CD14-positive monocyte (primary cell): ENCODE measurements around the gene RBM22. TPM values are rescaled to one million over a fixed set of nuclear protein-coding genes. Genes with fewer than 3 reads are reported as not detected.

ENCODE experiments used
- DNase-seq, 3 donors: peaks; one replicate each; pipeline ENCODE4 v3.0.0-alpha.2; 2011 to 2022
- H2AFZ ChIP-seq: 2 replicates; pipeline ENCODE4 v1.6.0; 2012; ENCODE audit warnings: mild to moderate bottlenecking, low read depth, low read length, inconsistent platforms; ENCODE audit not compliant: insufficient read depth, poor library complexity, severe bottlenecking
- H3K27ac ChIP-seq, 2 donors: 1 replicate in 1 of 2; 2 replicates in 1 of 2; pipeline ENCODE4 v1.5.1; 2012 to 2013; ENCODE audit warnings: low read length in 2 of 2, control low read depth in 1 of 2, inconsistent platforms in 1 of 2, low read depth in 1 of 2, mild to moderate bottlenecking in 1 of 2
- H3K27me3 ChIP-seq, 2 donors: one replicate each; pipeline versions ENCODE4 v1.6.0 to v1.6.1; 2011 to 2013; ENCODE audit warnings: low read length in 2 of 2; ENCODE audit not compliant: control insufficient read depth in 2 of 2, insufficient read depth in 2 of 2
- H3K36me3 ChIP-seq, 2 donors: replicated peaks in 1 of 2; 1 replicate in 1 of 2; 2 replicates in 1 of 2; pipeline versions ENCODE4 v1.5.1 to v1.6.1; 2012 to 2013; ENCODE audit warnings: low read length in 2 of 2, control low read depth in 1 of 2, inconsistent platforms in 1 of 2, mild to moderate bottlenecking in 1 of 2; ENCODE audit not compliant: insufficient read depth in 2 of 2, control insufficient read depth in 1 of 2
- H3K4me1 ChIP-seq, 2 donors: 1 replicate in 1 of 2; 2 replicates in 1 of 2; pipeline versions ENCODE4 v1.5.1 to v1.6.1; 2012 to 2013; ENCODE audit warnings: low read length in 2 of 2, control low read depth in 1 of 2, inconsistent platforms in 1 of 2, mild to moderate bottlenecking in 1 of 2, moderate library complexity in 1 of 2; ENCODE audit not compliant: insufficient read depth in 2 of 2, control insufficient read depth in 1 of 2
- H3K4me2 ChIP-seq: replicated peaks from 2 replicates; pipeline ENCODE3; 2012; ENCODE audit warnings: low read length, moderate library complexity, mild to moderate bottlenecking; ENCODE audit not compliant: poor library complexity, severe bottlenecking; ENCODE audit errors: extremely low read depth
- H3K4me3 ChIP-seq, 3 experiments: fragments of 200-600 bp in 1 of 3; sonication (generic) in 1 of 3; replicated peaks in 1 of 3; 1 replicate in 2 of 3; 2 replicates in 1 of 3; pipeline ENCODE4 v1.5.1; 2011 to 2013; ENCODE audit warnings: low read length in 3 of 3, mild to moderate bottlenecking in 3 of 3, control low read depth in 2 of 3, low read depth in 2 of 3, inconsistent platforms in 1 of 3, moderate library complexity in 1 of 3
- H3K79me2 ChIP-seq: 2 replicates; pipeline ENCODE4 v1.6.0; 2012; ENCODE audit warnings: mild to moderate bottlenecking, control low read depth, inconsistent platforms, low read length, moderate library complexity; ENCODE audit not compliant: insufficient read depth
- H3K9ac ChIP-seq: 2 replicates; pipeline ENCODE4 v1.6.0; 2017; ENCODE audit warnings: low read length, mild to moderate bottlenecking; ENCODE audit not compliant: insufficient read depth, poor library complexity, severe bottlenecking
- H3K9me3 ChIP-seq, 2 donors: replicated peaks in 1 of 2; 1 replicate in 1 of 2; 2 replicates in 1 of 2; pipeline versions ENCODE4 v1.5.1 to v1.6.1; 2012 to 2013; ENCODE audit warnings: low read length in 2 of 2, control low read depth in 1 of 2; ENCODE audit not compliant: control insufficient read depth in 1 of 2, insufficient read depth in 1 of 2
- H4K20me1 ChIP-seq: 2 replicates; pipeline ENCODE4 v1.6.0; 2012; ENCODE audit warnings: mild to moderate bottlenecking, low read length, control low read depth, moderate library complexity; ENCODE audit not compliant: insufficient read depth
- H3K27ac Mint-ChIP-seq, 7 donors: one replicate each; pipeline ENCODE4 v1.8.0; 2020; ENCODE audit warnings: mild to moderate bottlenecking in 7 of 7, mixed read lengths in 7 of 7, moderate library complexity in 6 of 7, inconsistent platforms in 2 of 7
- H3K27me3 Mint-ChIP-seq, 3 donors: one replicate each; pipeline ENCODE4 v1.8.0; 2021 to 2022; ENCODE audit warnings: low read depth in 3 of 3, mild to moderate bottlenecking in 3 of 3, mixed read lengths in 3 of 3, moderate library complexity in 3 of 3, inconsistent platforms in 1 of 3
- H3K36me3 Mint-ChIP-seq, 2 donors: one replicate each; pipeline ENCODE4 v1.8.0; 2020; ENCODE audit warnings: mixed read lengths in 2 of 2, inconsistent platforms in 1 of 2, mild to moderate bottlenecking in 1 of 2
- H3K4me1 Mint-ChIP-seq: one replicate; pipeline ENCODE4 v1.8.0; 2020; ENCODE audit warnings: mild to moderate bottlenecking, mixed read lengths
- H3K4me3 Mint-ChIP-seq, 2 donors: one replicate each; pipeline ENCODE4 v1.8.0; 2020; ENCODE audit warnings: mild to moderate bottlenecking in 2 of 2, mixed read lengths in 2 of 2, moderate library complexity in 1 of 2
- H3K9me3 Mint-ChIP-seq, 7 donors: one replicate each; pipeline ENCODE4 v1.8.0; 2020 to 2022; ENCODE audit warnings: mixed read lengths in 7 of 7, mild to moderate bottlenecking in 6 of 7, moderate library complexity in 6 of 7, inconsistent platforms in 2 of 7
- CTCF ChIP-seq: fragments of 200-600 bp; IDR thresholded peaks from one replicate; pipeline ENCODE4 v1.8.0; 2022; ENCODE audit warnings: antibody characterized with exemption, mild to moderate bottlenecking
- WGBS: methylation state at CpG from one replicate; pipeline ENCODE4 v1.1.5; 2013; ENCODE audit warnings: missing lambda C conversion rate; ENCODE audit not compliant: insufficient coverage; 5-methylcytosine and 5-hydroxymethylcytosine counted together
- intact Hi-C, 2 donors: fragments of 100-400 bp; cut with micrococcal nuclease; formaldehyde crosslinking; loops; one replicate each; pipeline versions ENCODE4 v1.15.0 to v1.15.1; 2023
- polyA plus RNA-seq, 3 donors: library from polyadenylated mRNA; depleted of rRNA in 1 of 3; unstranded in 2 of 3; stranded (reverse) in 1 of 3; fragments of 300-500 nt in 2 of 3; fragments of >200 nt in 1 of 3; fragmentation: Illumina TruSeq in 2 of 3; gene quantifications; 1 replicate in 2 of 3; 2 replicates in 1 of 3; pipeline ENCODE4 v1.2.3, GENCODE V29; 2012 to 2021

The RBM22 gene
- polyA plus RNA-seq, 3 donors: 37.9 to 68.4 (median 47.4) TPM

GRCh38 chr5:150641006-150641570 is 59.8 kb downstream of the RBM22 start:
- DNase-seq: no peak
- Histone ChIP-seq H3K79me2 (no peaks in the 10 kb centered on the region), H3K4me2 (no peak overlapping the region), H3K27ac (no peak overlapping the region), H3K27me3 (no peaks in the 10 kb centered on the region), H3K9ac (no peak overlapping the region), H2AFZ (no peak overlapping the region), H3K4me3 (no peak overlapping the region), H4K20me1 (no peaks in the 10 kb centered on the region), H3K4me1 (peaks cover 10 to 13% of the 10 kb centered on the region in 2 donors), H3K9me3 (no peaks in the 10 kb centered on the region), H3K36me3 (no peaks in the 10 kb centered on the region)
- no peak for TF ChIP-seq CTCF
- Mint-ChIP-seq H3K36me3 (no peaks in the 10 kb centered on the region), H3K27me3 (peaks cover 2 to 9% (median 5%) of the 10 kb centered on the region in 3 donors), H3K4me1 (peaks cover 26% of the 10 kb centered on the region), H3K9me3 (no peaks in the 10 kb centered on the region), H3K4me3 (peak overlapping the region; percentile 12 to 26), H3K27ac (peak overlapping the region in 2 of 7 donors; percentile 8 to 19)
- intact Hi-C loops: no loop called here
- WGBS: no CpG with 5 or more reads among the region's 9 CpGs

Other genes with a start within 250 kb of the RBM22 start
- 10 to 100 TPM in 1 of 3 donors, 1 to 10 TPM in 2; 7.0 to 18.9 (median 7.5) TPM for gene NDST1, start 192.9 kb downstream of the RBM22 start, polyA plus RNA-seq
- gene SYNPO, start 60.4 kb downstream of the RBM22 start, polyA plus RNA-seq: not detected
- not detected for gene MYOZ3, start 39.8 kb downstream of the RBM22 start, polyA plus RNA-seq
- 10 to 100 TPM; 14.6 to 34.4 (median 16.3) TPM for gene DCTN4, start 58.0 kb upstream of the RBM22 start, polyA plus RNA-seq
- 10 to 100 TPM; 41.7 to 52.2 (median 45.4) TPM for gene SMIM3, start 77.7 kb upstream of the RBM22 start, polyA plus RNA-seq
- gene IRGM, start 145.5 kb upstream of the RBM22 start, polyA plus RNA-seq: under 1 TPM in 1 of 3 donors, not detected in 2; 0.07 TPM
- gene ZNF300, start 203.9 kb upstream of the RBM22 start, polyA plus RNA-seq: 1 to 10 TPM in 1 of 3 donors, under 1 TPM in 2; 0.26 to 1.1 (median 0.52) TPM